NCI-H2107 treated with DMSO at 0.1 percent for 48 hours (cell line): ENCODE measurements around the gene FOXJ3.

Source experiments
- DNase-seq: peaks from one replicate; lab custom pipeline; 2025; ENCODE audit not compliant: unreplicated experiment; lab: John Stamatoyannopoulos, UW

Gene FOXJ3

GRCh38 chr1:42146626-42147320, 188.3 kb downstream of the FOXJ3 start:
- DNase-seq, result peak; percentile 85

GRCh38 chr1:42145764-42146625, 189.0 kb downstream of the FOXJ3 start:
- no peak for DNase-seq

GRCh38 chr1:42145389-42145716, 189.7 kb downstream of the FOXJ3 start:
- DNase-seq, result no peak

- DNase-seq, result no peak
Observed at GRCh38 chr1:42144711-42145388, 190.2 kb downstream of the FOXJ3 start.

GRCh38 chr1:42143896-42144710, 190.9 kb downstream of the FOXJ3 start:
- no peak for DNase-seq

- DNase-seq, result peak; percentile 94
Observed at GRCh38 chr1:42142894-42143675, 191.9 kb downstream of the FOXJ3 start.

- DNase-seq, result no peak
Observed at GRCh38 chr1:42141978-42142377, 193.1 kb downstream of the FOXJ3 start.

- no peak for DNase-seq
Observed at GRCh38 chr1:42140191-42140590, 194.8 kb downstream of the FOXJ3 start.

GRCh38 chr1:42139444-42139843, 195.6 kb downstream of the FOXJ3 start:
- no peak for DNase-seq

- DNase-seq, result no peak
Observed at GRCh38 chr1:42138586-42138985, 196.4 kb downstream of the FOXJ3 start.

GRCh38 chr1:42137766-42138165, 197.3 kb downstream of the FOXJ3 start:
- no peak for DNase-seq

GRCh38 chr1:42136466-42136865, 198.6 kb downstream of the FOXJ3 start:
- no peak for DNase-seq

GRCh38 chr1:42135426-42135825, 199.6 kb downstream of the FOXJ3 start:
- no peak for DNase-seq

GRCh38 chr1:42133809-42134526, 201.1 kb downstream of the FOXJ3 start:
- no peak for DNase-seq

GRCh38 chr1:42133390-42133789, 201.6 kb downstream of the FOXJ3 start:
- no peak for DNase-seq

- no peak for DNase-seq
Observed at GRCh38 chr1:42130061-42130660, 204.9 kb downstream of the FOXJ3 start.

GRCh38 chr1:42128964-42129363, 206.1 kb downstream of the FOXJ3 start:
- DNase-seq, result no peak

- no peak for DNase-seq
Observed at GRCh38 chr1:42128499-42128898, 206.5 kb downstream of the FOXJ3 start.

- no peak for DNase-seq
Observed at GRCh38 chr1:42127767-42128166, 207.3 kb downstream of the FOXJ3 start.
